Stimulated activated CD8-positive, alpha-beta memory T cell treated with anti-CD3 and anti-CD28 coated beads, Interleukin-12 subunit alpha, Interleukin-12 subunit beta, amount 100 ng/mL, for 1 hour (primary cell): ENCODE results near the gene CTNNBL1.

ENCODE experiments used
- DNase-seq: peaks from one replicate; pipeline ENCODE4 v3.0.0-alpha.2; 2020; ENCODE audit warnings: low read depth

The CTNNBL1 gene

GRCh38 chr20:37821696-37822095 is 127.9 kb downstream of the CTNNBL1 start:
- no peak for DNase-seq

DNA sequence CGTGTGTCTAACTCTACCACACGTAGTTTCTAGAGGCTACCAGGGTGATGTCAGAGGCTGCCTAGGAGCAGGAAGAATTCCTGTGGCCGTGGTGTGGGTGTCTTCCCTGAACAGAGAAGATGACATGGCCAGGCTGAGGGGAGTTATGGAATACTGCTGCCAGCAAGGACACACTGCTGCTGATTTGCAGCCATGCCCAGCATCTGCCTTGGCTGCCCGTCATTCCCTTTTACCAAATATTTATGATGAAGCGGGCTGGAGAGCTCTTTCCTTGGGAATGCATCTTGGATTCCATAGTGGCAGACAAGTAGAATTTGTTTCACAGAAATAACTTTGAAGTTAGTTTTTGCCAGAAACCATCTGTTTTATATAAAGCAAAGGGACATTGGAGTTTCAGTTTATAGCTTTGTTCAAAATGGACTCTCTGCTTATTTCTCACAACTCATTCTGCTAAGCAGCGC is 128.3 kb downstream of the CTNNBL1 start:
- no peak for DNase-seq

- DNase-seq, result no peak
Observed at GRCh38 chr20:37823296-37823980, 129.6 kb downstream of the CTNNBL1 start.

- no peak for DNase-seq
Observed at GRCh38 chr20:37827605-37828004, 133.8 kb downstream of the CTNNBL1 start.

- DNase-seq, result no peak
Observed at GRCh38 chr20:37828684-37829083, 134.9 kb downstream of the CTNNBL1 start.

DNA sequence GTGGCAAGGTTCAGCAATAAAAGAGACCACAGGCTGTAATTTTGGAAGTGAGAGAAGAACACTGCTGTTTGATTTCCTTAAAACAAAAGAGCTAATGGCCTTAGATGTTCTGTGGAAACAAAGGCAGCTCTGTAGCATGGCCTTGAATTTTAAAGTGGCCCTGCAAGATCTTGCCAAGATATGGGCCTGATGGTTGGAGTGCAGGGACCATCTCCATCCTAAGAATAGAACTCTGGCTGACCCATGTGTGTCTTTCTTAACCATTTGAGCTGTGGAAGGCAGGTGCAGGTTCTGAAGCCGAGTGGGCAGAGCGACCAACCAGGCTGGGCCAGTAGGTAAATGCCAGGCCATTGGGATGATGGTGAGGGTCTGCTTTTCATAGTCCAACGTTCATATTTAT is 135.3 kb downstream of the CTNNBL1 start:
- no peak for DNase-seq

DNA sequence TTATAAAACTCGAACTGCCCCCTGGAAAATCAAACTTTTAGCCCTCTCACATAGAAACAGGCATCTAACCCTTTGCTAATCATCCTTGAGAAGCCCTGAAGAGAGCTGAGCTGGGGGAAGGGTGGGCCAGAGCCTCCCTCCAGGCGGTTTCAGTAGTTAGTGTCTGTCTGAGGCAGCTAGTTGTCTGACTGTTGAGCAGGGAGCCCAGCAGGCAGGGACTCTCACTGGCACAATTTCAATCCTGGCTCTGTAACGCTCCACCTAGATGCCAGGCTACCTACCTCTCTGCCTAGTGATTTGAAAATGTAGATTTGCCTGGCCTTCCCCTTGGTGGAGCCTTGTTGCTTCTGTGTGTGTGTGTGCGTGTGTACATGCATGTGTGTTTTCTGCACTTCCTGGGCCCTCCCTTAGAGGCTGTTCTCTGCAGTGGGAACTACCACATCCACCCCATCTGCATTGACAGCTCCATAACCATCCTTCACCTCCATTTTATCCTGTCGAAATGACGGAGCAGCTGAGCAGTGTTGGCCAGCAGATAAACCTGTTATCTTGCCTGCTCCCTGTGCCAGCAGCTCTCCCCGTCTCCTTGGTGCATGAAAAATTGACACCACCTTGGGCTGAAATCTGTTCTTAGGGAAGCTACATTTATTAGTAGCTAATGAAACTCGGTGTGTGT is 139.5 kb downstream of the CTNNBL1 start:
- DNase-seq, result no peak

DNA sequence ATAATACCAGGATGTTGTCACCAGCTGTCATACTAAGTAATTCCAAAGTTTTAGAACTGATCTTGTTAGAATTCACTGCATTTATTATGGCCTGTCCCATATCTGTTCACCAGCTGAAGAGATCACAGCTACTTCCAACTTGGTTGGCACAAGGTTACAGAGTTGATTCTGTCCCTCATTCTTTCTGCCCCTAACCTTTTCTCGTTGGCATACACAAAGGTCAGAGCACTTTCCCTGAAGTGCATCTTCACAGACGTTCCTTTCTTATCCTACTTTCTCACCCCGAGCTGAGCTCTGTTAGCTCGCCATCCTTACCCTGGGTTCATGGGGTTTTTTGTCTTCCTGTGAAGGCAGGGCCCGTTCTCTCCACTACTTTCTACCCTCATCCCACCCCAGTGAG is 143.1 kb downstream of the CTNNBL1 start:
- DNase-seq, result no peak

- no peak for DNase-seq
Observed at GRCh38 chr20:37837924-37838323, 144.1 kb downstream of the CTNNBL1 start.

DNA sequence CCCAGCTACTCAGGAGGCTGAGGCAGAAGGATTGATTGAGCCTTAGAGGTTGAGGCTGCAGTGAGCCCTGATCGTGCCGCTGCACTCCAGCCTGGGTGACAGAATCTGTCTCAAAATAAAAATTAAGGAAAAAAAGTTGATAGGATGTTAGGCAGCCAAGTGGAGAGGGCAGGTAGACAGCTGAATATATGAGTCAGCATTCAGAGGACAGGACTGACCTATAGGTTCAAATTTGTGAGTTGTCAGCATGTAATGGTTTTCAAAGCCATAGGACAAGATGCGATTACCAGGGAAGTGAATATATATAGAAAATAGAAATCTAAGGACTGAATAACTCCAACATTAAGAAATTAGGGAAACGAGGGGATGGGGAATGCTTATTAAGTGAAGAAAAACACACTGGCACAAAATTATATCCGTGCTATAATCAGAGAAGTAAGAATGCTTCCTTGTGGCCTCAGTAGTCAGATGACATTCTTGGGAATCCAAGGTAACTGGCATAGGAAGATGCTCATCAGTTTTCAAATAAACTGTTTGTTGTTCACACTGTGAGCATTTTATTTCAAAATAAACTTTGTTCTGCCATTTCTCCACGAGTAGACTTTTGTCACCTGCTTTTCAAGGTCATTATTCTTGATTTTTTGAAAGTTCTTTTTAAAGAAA is 145.1 kb downstream of the CTNNBL1 start:
- no peak for DNase-seq

DNA sequence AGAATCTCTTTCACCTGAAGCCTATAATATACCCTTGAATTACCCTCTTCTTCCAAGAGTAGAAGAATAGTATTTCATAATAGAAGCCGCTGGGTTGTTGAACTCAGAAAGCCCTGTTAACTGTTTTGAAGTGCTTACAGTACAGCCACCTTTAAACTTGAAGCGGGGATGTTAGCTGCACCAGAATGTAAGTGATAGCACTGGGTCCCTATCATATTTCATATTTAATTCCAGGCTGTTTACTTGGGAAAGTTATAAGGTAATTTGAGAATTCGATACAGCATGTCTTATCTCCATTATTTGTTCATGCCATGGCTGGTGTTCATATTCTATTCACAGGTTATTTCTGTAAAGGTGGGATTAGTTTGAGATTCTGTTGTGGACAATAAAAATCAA is 145.6 kb downstream of the CTNNBL1 start:
- DNase-seq, result no peak

DNA sequence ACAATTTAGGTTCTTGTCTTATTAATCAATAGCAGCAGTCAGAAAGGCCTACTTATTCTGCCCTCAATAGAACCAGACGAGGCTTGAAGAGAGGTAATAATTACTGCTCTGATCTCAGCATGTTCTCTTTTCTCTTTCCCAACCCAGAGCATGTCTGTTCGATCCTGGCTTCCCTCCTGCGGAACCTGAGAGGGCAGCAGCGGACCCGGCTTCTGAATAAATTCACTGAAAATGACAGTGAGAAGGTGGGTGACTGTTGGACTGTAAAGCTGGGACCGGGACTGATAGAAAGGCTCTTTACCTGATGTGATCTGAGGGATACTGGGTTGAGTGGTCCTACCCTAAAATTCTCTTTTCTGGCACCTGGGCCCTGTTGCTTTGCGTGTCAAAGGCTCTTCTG is 146.1 kb downstream of the CTNNBL1 start:
- DNase-seq, result no peak

DNA sequence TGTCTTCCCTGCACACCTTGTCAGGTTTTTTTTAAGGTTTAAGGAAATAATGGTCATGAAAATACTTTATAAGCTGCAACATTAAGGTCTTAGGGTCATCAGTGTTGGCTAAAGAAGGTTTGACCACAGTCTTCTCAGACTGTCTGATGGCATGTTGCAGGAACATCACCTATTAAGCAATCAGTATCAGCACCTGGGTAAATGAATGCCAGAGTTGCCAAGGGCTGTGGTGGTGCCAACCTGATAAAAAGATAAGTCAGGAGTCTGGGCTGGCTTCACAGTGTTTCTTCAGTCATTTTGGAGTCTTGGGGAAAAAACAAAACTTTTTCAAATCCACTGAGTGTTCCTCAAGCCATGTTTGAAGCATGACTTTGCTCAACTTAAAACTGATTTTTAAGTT is 147.6 kb downstream of the CTNNBL1 start:
- DNase-seq, result no peak

DNA sequence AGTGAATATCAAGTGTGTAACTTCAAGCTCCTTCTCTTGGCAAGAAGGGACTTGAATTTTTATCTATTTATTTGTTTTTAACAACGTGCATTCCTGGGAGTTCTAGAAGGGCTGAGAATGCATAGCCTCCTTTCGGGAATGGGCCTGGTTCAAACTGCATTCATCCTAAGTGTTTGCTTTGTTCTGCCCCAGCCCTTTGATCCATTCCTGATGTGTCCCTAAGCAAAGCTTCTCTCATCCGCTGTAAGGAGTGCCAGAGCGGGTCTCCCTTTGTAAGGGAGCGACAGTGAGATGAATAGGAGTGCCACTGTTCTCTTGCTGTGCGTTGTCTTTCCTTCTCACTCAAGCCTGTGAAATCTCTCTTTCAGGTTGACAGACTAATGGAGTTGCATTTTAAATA is 148.1 kb downstream of the CTNNBL1 start:
- DNase-seq, result no peak

GRCh38 chr20:37845241-37845681 is 151.4 kb downstream of the CTNNBL1 start:
- no peak for DNase-seq

DNA sequence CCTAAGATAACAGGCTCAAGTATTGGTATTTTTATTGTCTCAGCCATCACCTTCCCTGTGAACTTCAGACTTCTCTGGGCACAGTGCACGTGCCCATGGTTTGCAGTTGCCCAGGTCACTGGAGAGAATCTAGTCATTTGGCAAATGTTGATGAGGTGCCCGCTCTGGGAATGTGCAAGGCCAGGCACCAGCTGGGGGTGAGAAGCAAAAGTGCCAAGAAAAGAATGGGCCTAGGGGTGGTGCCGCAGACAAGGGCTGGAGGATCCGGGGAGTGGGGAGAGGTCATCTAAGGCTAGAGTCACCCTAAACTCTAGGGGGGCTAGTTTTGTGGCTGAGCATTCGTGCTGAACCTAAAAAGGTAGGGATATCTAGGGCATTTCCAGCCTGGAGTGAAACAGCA is 152.0 kb downstream of the CTNNBL1 start:
- no peak for DNase-seq

GRCh38 chr20:37846573-37846972 is 152.7 kb downstream of the CTNNBL1 start:
- no peak for DNase-seq

- no peak for DNase-seq
Observed at GRCh38 chr20:37848706-37849105, 154.9 kb downstream of the CTNNBL1 start.

DNA sequence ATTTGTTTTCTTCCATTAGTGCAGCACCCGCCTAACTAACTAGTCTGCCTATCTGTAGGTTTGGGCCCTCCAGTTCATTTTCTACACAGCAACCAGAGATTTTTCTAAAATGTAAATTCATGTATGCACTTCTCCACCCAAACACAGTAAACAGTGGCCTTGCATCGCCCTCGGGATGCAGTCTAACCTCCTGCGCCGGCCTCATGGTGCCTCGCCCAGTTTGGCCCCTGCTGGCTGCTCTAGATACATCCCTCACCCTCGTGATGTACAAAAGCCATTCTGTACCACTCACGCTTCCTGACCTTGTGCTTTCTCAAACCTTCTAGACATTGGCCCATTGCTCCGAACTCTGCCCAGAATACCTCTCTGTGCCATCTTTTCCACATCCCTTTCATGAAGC is 155.3 kb downstream of the CTNNBL1 start:
- DNase-seq, result no peak

DNA sequence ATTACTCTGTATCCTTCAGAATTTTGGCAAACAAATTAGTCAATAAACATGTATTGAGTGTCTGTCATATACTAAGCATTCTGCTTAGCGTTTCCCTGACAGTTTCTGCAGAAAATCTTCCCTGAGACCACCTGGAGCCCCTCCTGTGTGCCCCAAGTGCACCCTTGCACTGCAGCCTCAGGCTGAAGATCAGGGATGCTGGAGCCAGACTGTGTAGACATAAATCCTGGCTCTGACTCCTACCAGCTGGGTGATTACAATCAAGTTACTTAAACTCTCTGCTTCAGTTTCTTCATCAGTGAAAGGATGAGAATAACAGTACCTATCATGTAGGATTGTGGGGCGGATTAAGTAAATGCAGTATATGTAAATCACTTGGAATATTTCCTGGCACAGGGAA is 155.7 kb downstream of the CTNNBL1 start:
- DNase-seq, result no peak

- DNase-seq, result no peak
Observed at GRCh38 chr20:37850036-37850592, 156.3 kb downstream of the CTNNBL1 start.

DNA sequence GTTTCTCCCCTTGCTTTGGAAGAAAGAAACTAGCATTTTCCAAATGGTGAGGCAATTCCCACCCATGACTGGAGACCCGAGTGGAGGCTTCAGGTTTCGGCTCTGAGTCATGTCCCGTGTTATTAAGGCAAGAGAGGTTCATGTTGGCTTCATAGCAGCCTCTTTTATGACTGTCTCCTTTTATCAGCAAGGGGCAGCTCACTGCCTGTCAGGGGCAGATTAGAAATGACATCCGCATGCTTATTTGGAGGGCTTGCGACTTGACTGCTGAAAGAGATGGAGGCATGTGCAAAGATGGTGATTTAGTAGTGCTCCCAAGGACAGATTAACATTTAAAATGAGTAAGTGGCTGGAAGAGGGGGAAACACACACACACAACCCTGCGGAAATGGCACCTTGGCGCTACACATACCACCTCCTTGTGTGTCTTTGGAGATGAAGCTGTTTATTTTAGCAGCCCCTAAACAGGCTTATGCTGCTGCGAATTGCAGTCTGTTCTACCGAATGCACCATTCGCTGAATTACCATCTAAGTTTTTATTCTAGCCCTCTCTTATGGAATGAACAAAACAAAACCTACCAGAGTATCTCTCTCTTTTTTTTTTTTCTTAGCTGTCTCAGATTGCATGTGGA is 157.0 kb downstream of the CTNNBL1 start:
- DNase-seq, result no peak
